DMS 273 (cell line): Measurements from ENCODE around the gene BLNK.
"Not testable (repeated sequence)": the region's sequence is repeated elsewhere in the genome, so short reads cannot be mapped to it uniquely, and the experiment has no call there.

Experiments
- DNase-seq: peaks from one replicate; lab custom pipeline; 2025; ENCODE audit not compliant: unreplicated experiment; lab: John Stamatoyannopoulos, UW

BLNK gene

GRCh38 chr10:96271016-96271815, at the start of gene BLNK:
TSS of gene BLNK (minus strand) at chr10:96271569. CDS start at chr10:96271398, 171 bp downstream.
- peak; percentile 70 for DNase-seq

- DNase-seq = peak; percentile 6
Observed at GRCh38 chr10:96319754-96320474, 48.5 kb upstream of the BLNK start.

DNA sequence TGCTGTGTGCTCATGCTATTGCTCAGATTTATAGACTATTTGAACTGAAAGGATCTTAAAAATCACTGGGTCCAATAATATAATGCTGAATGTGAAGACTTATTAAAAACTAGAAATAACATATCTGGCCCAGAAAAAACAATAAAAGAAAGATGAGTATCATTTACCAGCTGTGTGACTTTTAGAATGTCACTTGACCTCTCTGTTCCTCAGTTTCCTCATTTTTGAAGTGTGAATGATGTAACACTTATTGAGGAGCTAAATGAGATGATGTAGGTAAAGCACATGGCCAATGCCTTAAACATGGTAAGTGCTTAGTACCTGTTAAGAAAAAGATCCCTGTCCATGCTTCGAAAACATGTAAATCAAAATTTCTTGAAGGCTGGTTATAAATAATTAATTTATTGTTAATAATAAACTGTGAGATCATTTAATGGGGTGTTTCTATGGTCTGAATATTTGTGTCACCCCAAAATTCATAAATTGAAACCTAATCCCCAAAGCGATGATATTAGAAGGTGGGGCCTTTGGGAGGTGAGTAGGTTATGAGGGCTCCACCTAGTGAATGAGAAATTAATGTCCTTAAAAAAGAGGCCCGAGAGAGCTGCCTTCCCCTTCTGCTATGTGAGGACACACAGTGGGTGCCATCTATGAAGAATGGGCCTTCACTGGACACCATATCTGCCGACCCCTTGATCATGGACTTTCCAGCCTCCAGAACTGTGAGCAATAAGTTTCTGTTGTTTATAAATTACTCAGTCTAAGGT, 45.9 kb upstream of the BLNK start:
- DNase-seq = no peak

DNA sequence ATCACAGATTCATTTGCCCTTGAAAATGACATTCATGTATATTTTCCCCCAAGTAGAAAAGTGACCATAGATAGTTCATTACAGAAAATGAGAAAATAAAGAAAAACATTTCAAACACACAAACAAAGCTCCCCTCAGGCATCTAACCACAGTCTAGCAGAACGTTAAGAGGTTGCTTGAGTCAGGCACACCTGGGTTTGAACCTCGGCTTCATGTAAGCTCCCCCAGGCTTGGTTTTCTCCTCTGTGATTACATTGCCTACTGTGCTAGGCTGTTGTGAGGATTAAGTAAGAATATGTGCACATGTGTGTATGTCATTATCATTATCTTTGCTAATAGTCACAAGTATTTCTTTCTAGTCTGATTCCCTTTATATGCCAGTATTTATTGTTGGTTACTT, 42.0 kb upstream of the BLNK start:
- no peak for DNase-seq

GRCh38 chr10:96311180-96311715, 39.9 kb upstream of the BLNK start:
- no peak for DNase-seq

GRCh38 chr10:96310321-96310669, 38.9 kb upstream of the BLNK start:
- no peak for DNase-seq

DNA sequence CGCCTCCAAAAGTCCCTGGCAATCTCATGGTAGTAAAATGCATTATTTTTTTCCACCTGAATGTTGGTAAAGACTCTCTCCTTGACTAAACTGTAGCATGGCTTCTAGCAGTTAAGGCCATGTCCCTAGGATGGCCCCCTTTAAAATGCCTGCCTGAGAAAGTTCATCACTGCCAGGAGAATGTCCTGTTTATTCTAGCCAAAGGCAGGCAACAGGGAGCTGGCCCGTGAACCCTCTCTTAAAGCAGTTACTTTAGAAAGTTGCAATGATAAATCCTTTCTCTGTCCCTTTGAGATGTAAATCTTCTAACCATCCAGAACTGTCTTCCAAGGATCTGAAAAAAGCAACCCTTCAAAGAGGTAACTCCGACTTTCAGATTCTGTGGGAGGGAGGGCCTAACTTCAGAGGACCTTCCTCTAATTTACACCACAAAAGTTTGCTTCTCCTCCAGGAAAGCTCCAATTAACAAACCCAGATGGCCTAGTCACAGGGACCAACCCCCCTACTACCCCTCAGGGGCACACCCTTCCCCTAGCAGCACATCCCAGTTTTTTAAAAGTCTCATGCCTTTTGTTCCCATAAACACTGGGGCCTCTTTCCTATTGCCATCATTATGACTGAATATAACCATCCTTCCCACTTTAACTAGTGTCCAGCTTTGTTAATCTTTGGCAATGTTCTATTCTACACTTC, 38.4 kb upstream of the BLNK start:
- DNase-seq = peak; percentile 9

- not testable (repeated sequence) for DNase-seq
Observed at GRCh38 chr10:96308854-96309253, 37.5 kb upstream of the BLNK start.

GRCh38 chr10:96306516-96306915, 35.1 kb upstream of the BLNK start:
- DNase-seq = peak; percentile 93

DNA sequence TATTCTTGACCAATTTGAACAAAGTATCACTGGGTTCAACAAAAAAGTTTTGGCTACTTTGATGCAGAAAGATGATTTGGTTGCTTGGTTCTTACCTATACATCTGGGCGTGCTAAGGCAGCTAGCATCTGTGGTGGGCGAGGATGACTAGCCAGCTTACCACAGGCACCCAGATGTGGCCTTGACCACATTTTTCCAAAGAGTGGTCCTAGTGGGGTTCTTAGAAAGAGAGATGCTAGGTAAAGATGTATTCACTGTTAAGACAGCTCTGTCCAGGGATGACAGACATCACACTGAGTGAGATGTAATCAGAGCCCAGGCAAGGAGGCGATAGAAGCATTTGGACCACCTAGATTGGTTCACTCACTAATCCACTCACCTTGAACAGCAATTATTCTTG, 33.6 kb upstream of the BLNK start:
- DNase-seq = no peak

DNA sequence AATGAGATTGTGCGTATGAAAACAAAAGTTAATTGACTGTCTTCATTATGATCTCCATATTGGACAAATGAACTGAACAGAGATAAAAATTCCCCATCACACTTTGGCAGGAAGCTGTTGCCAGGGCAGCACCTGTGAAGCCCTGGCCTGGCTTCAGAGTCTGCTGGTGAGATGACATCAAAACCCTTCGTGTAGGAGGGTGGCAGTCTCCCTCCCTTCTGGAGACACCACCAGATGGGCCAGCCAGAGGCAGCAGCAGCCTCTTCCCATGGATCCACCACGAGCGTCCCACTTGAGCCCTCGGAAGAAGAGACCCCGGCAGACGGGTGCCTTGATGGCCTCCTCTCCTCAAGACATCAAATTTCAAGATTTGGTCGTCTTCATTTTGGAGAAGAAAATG, 32.9 kb upstream of the BLNK start, which contains the start of gene DNTT:
Gene DNTT, plus strand, starts transcription at position 205 of the 400 bp plus-strand sequence. Its CDS starts 64 bp downstream, at position 269.
- peak; percentile 3 for DNase-seq

- no peak for DNase-seq
Observed at GRCh38 chr10:96301616-96302015, 30.2 kb upstream of the BLNK start.

- peak; percentile 54 for DNase-seq
Observed at GRCh38 chr10:96299383-96299782, 28.0 kb upstream of the BLNK start.

- no peak for DNase-seq
Observed at GRCh38 chr10:96298362-96298761, 27.0 kb upstream of the BLNK start.

GRCh38 chr10:96297486-96297885, 26.1 kb upstream of the BLNK start:
- peak; percentile 32 for DNase-seq

- DNase-seq = no peak
Observed at GRCh38 chr10:96295475-96295874, 24.1 kb upstream of the BLNK start.

DNA sequence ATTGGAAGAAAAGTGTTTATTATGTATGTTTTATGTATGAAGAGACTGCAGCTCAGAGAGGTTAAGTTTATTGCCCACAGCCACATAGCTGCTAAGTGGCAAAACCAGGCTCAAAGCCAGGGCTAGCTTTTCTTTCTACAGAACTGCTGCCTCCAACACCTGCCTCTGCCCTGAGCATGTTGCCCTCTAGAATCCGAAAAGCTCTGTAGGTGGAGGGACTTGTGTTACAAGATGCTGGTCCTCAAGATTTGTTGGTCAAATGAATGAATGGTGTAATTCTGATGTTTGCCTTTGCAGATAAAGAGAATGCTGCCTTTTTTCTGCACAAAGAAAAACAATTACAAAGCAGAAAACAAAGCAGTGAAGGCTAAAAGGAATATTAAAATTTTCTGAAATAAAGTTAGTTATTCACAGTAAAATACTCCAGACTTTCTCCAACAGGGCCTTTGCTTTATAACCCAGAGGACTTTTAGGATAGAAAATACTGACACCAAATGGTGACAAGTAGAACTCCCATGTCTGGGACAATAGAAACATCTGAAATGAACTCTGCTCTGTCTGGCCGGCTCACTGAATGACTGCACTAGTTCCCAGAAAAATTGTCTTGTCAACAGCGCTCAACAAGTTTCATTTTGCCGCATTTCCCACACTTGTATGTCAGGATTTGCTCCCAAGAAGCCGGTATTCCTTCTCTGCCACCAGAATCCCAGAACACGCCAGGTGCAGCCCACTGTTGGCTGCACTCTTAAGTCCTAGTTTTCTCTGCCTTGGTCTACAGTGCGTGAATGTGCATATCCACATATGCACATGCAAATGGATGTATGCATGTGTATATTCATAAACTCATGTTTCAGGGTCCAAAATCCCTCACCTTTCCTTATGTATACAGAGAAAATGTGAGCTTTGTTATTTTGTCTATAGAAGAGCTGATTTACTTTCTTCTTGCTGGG, 21.9 kb upstream of the BLNK start:
- DNase-seq = peak; percentile 59

GRCh38 chr10:96290368-96291133, 19.2 kb upstream of the BLNK start:
- no peak for DNase-seq
